Heart left ventricle (tissue), 13 donors: ENCODE measurements around the gene PTPRJ.

Experiments
- CTCF ChIP-seq, 12 donors: fragments of 200-600 bp; sonication (generic) in 4 of 12; IDR thresholded peaks; one replicate each; pipeline versions ENCODE4 v1.5.0 to v1.8.0; 2018 to 2022; ENCODE audit warnings: antibody characterized with exemption in 12 of 12, mild to moderate bottlenecking in 5 of 12
- POLR2A ChIP-seq, 2 donors: fragments of 450-650 bp; IDR thresholded peaks; one replicate each; pipeline ENCODE4 v1.6.1; 2017; ENCODE audit warnings: antibody characterized with exemption in 2 of 2, mild to moderate bottlenecking in 2 of 2, moderate library complexity in 2 of 2
- donor health status: ischemic (EF 13 %, LVEDD 7.1; RV severe dilation, severe dysfunction).
- donor health status: DM: no; HTN: yes; CAD: no.
- donor health status: DM: no; HTN: no; CAD: no.
- donor health status: ischemic (EF 25% LVEDD 6.9; RV normal size, moderate dysfunction).
- donor health status: ischemic (EF 25% LVEDD 5.7; RV mildly dilated, moderate dysfunction).
- donor health status: ischemic (EF 35%, LVEDD 5.7; RV mildly dilated, moderate dysfunction).
- donor health status: nonischemic (EF 11% LVEDD 7.7; RV severe dilation, severe dysfunction).
- donor health status: DM: yes; HTN: yes; CAD: no.
- donor health status: PGD.
- donor health status: ischemic (EF 29% LVEDD 5.4; RV normal size, mild dysfunction).
- donor health status: nonischemic (EF 23%, LVEDD 6.1; RV moderate dilation, normal function).

GRCh38 chr11:48079596-48079995 lies 99.2 kb downstream of the PTPRJ start:
- TF ChIP-seq POLR2A (IDR thresholded peaks at IDR 0.05): no peak
- TF ChIP-seq CTCF (IDR thresholded peaks at IDR 0.05): no peak
